ENCODE data around the gene TREML4. TPM values are rescaled to one million over a fixed set of nuclear protein-coding genes. Genes with fewer than 3 reads are reported as not detected.

TREML4 gene
- total RNA-seq, 4 donors from 2014 or later: not detected

GRCh38 chr6:41271901-41272395 lies 43.8 kb downstream of the TREML4 start:
- Histone ChIP-seq H3K4me1 (no peaks in the 10 kb centered on the region), H3K4me3 (no peak overlapping the region), H3K36me3 (no peaks in the 10 kb centered on the region), H3K9me3 (no peaks in the 10 kb centered on the region), H3K27me3 (no peaks in the 10 kb centered on the region), H3K27ac (no peak overlapping the region)
- intact Hi-C loops (cut with DNase I; ENCODE audit: low total_unique reads) (no loop called here), in situ Hi-C loops (cut with MboI; ENCODE audit: low pct_ligation_motif_present in 1 of 4, low pct_unique_long_range_greater_than_20kb in 1 of 4, low sequenced_read_pairs in 3 of 4) (no loop called here)
- no peak for TF ChIP-seq CTCF (IDR thresholded peaks at IDR 0.05)
- TF ChIP-seq POLR2A (IDR thresholded peaks at IDR 0.05): no peak
- TF ChIP-seq POLR2AphosphoS5 (IDR thresholded peaks at IDR 0.05): no peak
- no peak for TF ChIP-seq EP300 (IDR thresholded peaks at IDR 0.05; ENCODE audit: low read depth)
- 64 to 100% methylated on average over 1 to 6 of the region's 7 CpGs for WGBS, 2 donors (ENCODE audit: low coverage in 1 of 2)
- DNase-seq: peak; percentile 13

DNA sequence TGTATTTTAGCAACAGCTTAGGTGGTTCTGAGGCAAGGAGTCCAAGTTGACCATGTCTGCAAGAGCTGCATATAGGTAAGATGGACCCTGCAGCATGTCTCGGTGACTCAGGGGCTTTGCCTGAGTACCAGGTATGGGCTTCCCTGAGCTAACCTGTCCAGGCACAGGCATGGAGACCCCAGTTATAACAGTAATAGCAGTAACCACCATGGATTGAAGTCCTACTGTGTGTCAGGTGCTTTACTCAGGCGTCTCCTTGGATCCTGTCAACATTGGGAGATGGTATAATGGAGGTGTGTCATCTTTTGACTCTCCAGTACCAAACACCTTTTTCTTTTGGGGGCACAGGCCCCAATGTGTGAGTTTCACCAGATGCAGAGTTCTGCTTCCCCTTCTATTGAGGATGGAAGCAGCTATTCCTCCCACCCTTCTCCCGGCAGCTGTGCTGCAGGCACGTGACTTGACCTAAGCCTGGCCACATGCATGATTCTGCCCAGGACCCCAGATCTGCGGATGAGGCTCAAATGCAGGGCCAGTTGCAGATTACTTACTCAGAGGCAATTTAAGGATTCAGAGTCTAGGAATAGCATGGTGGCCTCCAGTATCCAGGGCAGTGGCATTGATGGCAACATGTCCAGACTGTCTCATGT lies 44.6 kb downstream of the TREML4 start:
- H3K4me3 ChIP-seq: no peak overlapping the region
- intact Hi-C loops (cut with DNase I; ENCODE audit: low total_unique reads): no loop called here
- no peaks in the 10 kb centered on the region for H3K4me1 ChIP-seq
- H3K9me3 ChIP-seq: no peaks in the 10 kb centered on the region
- 94% methylated on average over 5 of the region's 5 CpGs; no CpG with 5 or more reads in 1 of the 2 donors for WGBS, 2 donors (ENCODE audit: low coverage in 1 of 2)
- no peaks in the 10 kb centered on the region for H3K36me3 ChIP-seq
- H3K27me3 ChIP-seq: no peaks in the 10 kb centered on the region
- DNase-seq: no peak
- in situ Hi-C loops (cut with MboI; ENCODE audit: low pct_ligation_motif_present in 1 of 4, low pct_unique_long_range_greater_than_20kb in 1 of 4, low sequenced_read_pairs in 3 of 4): no loop called here
- no peak for TF ChIP-seq POLR2A (IDR thresholded peaks at IDR 0.05)
- TF ChIP-seq EP300 (IDR thresholded peaks at IDR 0.05; ENCODE audit: low read depth): no peak
- no peak for TF ChIP-seq POLR2AphosphoS5 (IDR thresholded peaks at IDR 0.05)
- TF ChIP-seq CTCF (IDR thresholded peaks at IDR 0.05): no peak
- no peak overlapping the region for H3K27ac ChIP-seq

GRCh38 chr6:41273714-41274113 lies 45.6 kb downstream of the TREML4 start:
- intact Hi-C loops (cut with DNase I; ENCODE audit: low total_unique reads) (no loop called here), in situ Hi-C loops (cut with MboI; ENCODE audit: low pct_ligation_motif_present in 1 of 4, low pct_unique_long_range_greater_than_20kb in 1 of 4, low sequenced_read_pairs in 3 of 4) (no loop called here)
- 68 to 88% methylated on average over 4 to 5 of the region's 5 CpGs for WGBS, 2 donors (ENCODE audit: low coverage in 1 of 2)
- DNase-seq: no peak
- no peaks in the 10 kb centered on the region for H3K36me3 ChIP-seq
- no peak overlapping the region for H3K27ac ChIP-seq
- no peaks in the 10 kb centered on the region for H3K27me3 ChIP-seq
- no peak overlapping the region for H3K4me3 ChIP-seq
- peaks cover 0 to 2% (median under 1%) of the 10 kb centered on the region in 4 donors for H3K4me1 ChIP-seq
- no peaks in the 10 kb centered on the region for H3K9me3 ChIP-seq
- TF ChIP-seq POLR2A (IDR thresholded peaks at IDR 0.05) (no peak), POLR2AphosphoS5 (IDR thresholded peaks at IDR 0.05) (no peak), EP300 (IDR thresholded peaks at IDR 0.05; ENCODE audit: low read depth) (no peak), CTCF (IDR thresholded peaks at IDR 0.05) (no peak)

DNA sequence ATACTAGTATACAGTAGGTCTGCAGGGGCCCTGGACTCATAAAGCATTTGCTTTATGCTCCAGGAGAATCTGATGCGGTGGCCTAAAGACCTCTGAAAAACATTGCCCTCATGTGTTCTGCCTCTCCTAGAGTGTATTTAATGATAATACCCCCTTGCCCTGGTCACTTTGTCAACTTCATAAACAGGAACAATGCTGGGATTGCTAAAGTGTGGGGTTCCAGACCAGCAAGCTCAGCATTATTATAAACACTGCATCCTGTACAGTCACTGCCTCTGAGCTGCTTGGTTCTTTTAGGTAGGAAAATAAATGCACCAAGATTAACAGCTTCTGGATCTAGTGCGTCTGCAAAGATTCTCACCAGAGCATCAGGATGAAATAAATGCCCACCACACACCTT lies 46.1 kb downstream of the TREML4 start:
- no peak overlapping the region for H3K27ac ChIP-seq
- 93% methylated on average over 2 of the region's 2 CpGs; no CpG with 5 or more reads in 1 of the 2 donors for WGBS, 2 donors (ENCODE audit: low coverage in 1 of 2)
- in situ Hi-C loops (cut with MboI; ENCODE audit: low pct_ligation_motif_present in 1 of 4, low pct_unique_long_range_greater_than_20kb in 1 of 4, low sequenced_read_pairs in 3 of 4): no loop called here
- intact Hi-C loops (cut with DNase I; ENCODE audit: low total_unique reads): no loop called here
- H3K9me3 ChIP-seq: no peaks in the 10 kb centered on the region
- peaks cover 0 to 6% (median 1%) of the 10 kb centered on the region in 4 donors for H3K4me1 ChIP-seq
- TF ChIP-seq POLR2AphosphoS5 (IDR thresholded peaks at IDR 0.05) (no peak), EP300 (IDR thresholded peaks at IDR 0.05; ENCODE audit: low read depth) (no peak), CTCF (IDR thresholded peaks at IDR 0.05) (no peak), POLR2A (IDR thresholded peaks at IDR 0.05) (no peak)
- no peak for DNase-seq
- no peak overlapping the region for H3K4me3 ChIP-seq
- no peaks in the 10 kb centered on the region for H3K36me3 ChIP-seq
- H3K27me3 ChIP-seq: no peaks in the 10 kb centered on the region

Data from transverse colon (tissue), 4 donors.